Esophagus mucosa (tissue), 1 donor: Measurements from ENCODE around the gene NTF3. TPM values are rescaled to one million over a fixed set of nuclear protein-coding genes. Genes with fewer than 3 reads are reported as not detected.

Experiments used
- ATAC-seq: fragments of 200-7000 bp; cut with Tn5 transposase; one replicate; pipeline ENCODE4 v1.9.1; 2020
- total RNA-seq: library from RNA; stranded (reverse); gene quantifications from one replicate; pipeline ENCODE4 v1.2.4, GENCODE V29; 2023
- donor health status: DM: yes; HTN: yes; CAD: no.

NTF3 gene
- total RNA-seq, 1 donor from 2014 or later: 2.0 TPM

GRCh38 chr12:5537771-5538170 is 105.9 kb downstream of the NTF3 start:
- ATAC-seq: no peak
